GM19043 (cell line): ENCODE data around the gene HTR5A.

Experiments used
- ATAC-seq: cut with Tn5 transposase; IDR thresholded peaks from one replicate; pipeline ENCODE4 v1.9.1; 2021; ENCODE audit warnings: low read depth; ENCODE audit not compliant: unreplicated experiment

Gene HTR5A

GRCh38 chr7:155136619-155137243 lies 66.6 kb downstream of the HTR5A start:
- ATAC-seq, result no peak
